ENCODE measurements around the gene PGK1.

DNA sequence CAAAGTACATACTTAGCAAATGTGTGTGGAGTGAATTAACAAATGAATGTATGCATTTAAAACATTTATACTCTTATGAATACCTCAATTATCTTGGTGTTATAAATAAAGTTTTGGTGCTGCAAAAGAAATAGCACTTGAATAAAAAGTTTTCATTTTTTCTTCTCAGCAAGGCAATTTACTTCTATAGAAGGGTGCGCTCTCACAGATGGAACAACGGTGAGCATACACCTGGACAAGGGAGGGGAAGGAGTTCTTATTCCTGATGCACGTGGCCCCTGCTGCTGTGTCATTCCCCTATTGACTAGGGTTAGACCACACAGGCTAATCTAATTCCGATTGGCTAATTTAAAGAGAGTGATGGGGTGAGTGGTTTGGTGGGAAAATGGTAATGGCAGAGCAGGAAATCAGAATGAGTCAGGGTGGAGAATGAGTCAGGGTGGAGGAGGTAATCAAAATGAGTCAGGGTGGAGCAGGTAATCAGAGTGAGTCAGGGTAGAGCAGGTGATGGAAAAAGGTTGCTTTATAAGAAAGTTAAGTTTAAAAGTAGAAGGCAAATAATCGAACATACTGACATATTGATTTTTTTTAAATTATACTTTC lies 28.2 kb upstream of the PGK1 start:
- no peak for TF ChIP-seq CTCF (IDR thresholded peaks at IDR 0.05; ENCODE audit: low read depth, low read length)
- TF ChIP-seq EZH2phosphoT487 (IDR thresholded peaks at IDR 0.05; ENCODE audit: low read depth), result no peak

Measured in OCI-LY3 (cell line).